NCI-H345 treated with DMSO at 0.1 percent for 48 hours (cell line): ENCODE measurements around the gene NEMP2.
"Not testable (repeated sequence)": the region's sequence is repeated elsewhere in the genome, so short reads cannot be mapped to it uniquely, and the experiment has no call there.

ENCODE experiments used
- DNase-seq: peaks from one replicate; lab custom pipeline; 2025; ENCODE audit not compliant: unreplicated experiment; lab: John Stamatoyannopoulos, UW

NEMP2 gene

DNA sequence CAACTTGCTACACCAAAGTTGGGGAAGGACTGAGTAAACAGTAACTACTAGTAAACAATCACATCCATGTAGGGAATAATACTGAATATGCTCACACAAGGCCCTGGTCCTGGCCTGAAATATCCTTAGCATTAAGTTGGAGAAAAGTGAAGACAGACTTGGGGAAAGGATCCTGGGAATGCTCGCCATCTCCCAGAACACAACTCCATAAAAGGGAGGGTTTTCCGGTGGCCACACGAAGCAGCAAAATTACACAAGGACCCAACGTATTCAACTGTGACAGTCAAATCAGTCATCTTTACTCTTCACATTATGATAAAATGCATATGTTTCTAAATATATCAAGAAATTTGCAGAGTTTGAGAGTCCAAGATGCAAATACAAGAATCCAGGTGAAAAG, 7.3 kb downstream of the NEMP2 start:
- DNase-seq = no peak

DNA sequence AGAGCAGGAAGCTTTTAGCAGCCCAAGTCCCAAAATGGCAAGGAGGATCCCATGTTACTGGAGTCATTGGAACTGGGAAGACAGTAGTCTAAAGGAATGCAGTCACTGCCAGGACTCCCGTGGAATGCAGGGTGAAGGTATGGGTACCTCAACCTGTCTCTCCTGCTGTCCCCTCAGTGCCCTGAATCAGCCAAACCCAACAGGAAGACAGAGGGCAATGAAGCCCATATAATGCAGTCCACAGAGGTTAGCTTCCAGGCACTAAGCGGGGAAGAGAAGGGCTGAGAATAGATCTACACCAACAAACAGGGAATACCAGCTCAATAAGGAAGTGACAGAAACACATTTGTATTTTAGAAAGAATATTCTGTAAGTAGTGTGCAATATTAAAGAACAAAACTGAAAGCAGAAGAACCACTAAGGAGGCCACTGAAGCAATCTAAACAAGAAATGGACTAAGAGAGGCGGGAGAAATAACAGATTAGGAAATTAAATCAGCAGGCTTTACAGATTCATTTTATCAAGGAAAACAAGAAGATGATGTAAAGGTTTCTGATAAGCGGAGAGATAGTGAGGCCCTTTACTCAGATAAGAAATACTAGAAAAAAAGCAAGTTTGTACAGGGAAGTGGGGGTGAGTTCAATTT, 8.3 kb downstream of the NEMP2 start:
- DNase-seq = no peak

DNA sequence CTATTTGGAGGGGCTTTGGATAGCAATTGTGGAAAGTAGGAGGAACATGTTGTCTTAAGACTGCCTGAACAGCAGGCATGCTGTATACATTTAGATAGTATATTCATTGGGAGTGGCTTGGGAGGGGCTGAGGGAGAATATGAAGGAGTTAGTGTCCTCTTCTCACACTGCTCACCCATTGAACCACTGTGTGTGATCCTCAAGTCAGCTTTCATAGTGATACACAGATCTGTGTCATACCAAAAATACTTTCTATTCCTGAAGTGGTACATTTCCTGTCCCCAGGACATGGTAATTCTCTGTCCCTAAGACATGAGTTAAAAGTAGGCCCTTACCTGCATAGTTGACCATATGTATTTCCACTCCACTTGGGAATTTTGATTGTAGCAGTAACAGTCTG, 9.6 kb downstream of the NEMP2 start:
- DNase-seq = no peak

DNA sequence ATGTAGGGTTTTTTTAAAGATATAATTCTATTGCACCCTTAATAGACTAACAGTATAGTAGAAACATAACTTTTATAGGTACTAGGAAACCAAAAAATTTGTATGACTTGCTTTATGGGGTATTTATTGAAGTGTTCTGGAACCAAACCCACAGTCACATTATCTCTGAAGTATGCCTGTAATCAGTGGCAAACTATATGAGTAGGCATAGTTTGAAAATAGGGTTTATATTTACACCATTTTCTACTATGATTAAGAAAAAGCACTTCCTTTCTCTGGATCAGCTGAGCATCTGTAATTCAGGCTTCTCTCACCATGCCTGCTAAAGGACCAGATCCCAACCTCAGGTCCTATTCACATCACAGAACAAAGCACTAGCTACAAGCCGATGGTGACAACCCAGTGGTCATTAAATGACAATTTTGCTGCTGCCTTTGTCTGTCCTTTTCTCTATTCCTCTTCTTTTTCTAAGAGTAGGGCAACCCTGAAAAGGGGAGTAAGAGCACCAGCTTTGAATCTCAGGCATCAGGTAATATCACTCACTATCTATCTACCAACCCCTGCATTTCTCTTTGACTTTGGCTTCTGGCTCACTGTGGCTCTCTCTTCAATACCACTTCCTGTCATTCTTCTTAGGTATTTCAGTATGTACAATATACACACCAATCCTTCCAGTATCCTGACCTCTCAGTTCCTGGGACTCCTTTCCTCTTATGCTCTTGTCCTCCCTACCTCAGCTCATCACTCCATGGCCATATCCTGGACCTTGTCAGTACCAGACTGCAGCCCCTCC, 14.4 kb downstream of the NEMP2 start:
- no peak for DNase-seq

DNA sequence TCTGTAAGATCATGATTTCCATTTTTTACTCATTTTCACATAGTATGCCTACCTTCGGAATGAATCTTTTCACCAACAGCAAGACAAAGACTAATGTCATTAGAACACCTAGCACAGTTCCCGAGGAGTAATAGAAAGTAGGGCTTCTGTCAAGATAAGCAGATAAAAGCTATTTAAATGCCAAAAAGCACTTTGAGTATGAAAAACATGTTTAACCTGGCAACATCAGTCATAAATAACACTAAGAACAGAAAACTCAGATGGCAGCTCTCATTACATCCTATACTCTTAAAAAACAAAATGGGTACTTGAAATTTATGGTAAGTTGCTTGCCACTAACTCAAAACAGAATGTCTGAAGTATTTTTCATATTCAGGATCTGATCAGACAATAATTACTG, 17.1 kb downstream of the NEMP2 start:
- no peak for DNase-seq

DNA sequence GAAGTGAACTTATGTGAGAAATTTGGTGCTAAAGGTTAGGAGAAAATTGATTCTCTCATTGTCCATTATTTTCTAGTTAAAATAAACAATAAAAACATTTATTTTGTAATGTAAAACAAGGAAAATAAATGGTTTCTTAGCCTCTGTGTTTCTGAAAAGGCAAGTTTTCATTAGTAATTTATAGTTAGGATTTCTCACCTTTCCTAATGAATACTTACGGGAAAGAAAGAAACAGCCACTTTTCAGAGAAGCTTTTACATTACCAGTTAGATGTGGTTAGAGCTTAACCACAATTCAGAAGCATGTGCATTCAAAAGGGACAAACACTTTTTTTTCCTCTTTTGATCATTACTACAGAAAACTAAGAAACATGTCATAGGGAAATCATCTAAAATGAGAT, 18.8 kb downstream of the NEMP2 start:
- no peak for DNase-seq

DNA sequence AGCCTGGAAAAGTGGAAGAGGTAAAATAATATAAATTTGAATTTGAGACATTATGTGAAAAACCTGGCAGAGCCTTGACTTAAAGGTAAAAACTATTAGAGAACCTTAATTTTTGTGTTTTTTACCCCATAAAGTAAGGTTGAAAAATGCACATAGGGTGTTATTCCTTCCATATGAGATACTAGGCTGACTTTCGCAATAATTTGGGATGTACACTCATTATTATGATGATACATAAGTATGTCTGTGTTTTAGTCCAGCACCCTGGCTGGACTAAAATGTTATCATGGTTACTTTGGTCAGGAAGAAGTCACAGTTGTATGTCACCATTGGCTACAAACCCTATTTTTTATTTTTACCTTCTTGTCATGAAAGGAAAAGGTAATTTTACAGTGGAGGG, 19.8 kb downstream of the NEMP2 start:
- DNase-seq = no peak

DNA sequence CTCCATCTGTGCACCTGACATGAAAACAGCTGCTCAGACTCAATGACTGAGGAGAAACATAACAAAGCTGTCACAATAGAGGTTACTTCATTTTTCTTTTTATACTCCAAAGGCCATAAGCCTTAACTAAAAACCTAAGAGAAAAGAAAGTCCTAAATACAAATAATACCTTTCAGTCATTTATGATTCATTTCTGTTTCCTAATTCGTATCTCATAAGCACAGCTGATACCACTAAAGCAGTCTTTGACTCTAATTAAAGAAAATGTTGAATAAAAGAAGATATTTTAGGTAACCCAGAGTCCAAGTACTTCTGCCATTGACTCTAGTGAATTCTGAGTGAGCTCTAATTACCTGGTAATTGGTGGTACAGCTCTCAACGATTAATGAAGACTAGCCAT, 20.6 kb downstream of the NEMP2 start:
- DNase-seq = no peak

DNA sequence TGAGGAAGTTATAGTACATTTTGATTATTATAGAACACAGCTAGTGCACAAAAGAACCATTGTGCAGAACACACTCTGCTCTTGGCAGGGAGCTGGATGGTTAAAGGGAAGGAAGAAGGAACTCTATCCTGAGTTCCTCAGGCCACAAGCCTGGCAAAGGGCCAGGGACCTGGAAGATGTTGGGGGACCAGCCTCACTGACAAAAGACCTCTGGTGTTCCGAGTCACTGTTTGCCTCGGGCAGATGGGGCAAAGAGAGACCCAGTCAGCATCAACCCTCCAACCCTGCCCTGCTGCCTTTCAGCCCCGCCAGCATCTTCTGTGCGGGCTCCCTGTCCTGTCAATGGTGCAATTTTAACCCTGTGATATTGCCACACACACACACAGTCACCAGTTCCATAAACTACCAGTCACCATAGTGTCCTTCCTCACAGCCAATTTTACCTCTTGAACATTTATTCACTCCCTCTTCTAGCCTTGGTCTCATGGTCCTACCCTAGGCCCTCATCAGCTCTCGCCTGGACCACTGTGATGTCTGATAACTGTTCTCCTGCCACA, 21.9 kb downstream of the NEMP2 start:
- no peak for DNase-seq

DNA sequence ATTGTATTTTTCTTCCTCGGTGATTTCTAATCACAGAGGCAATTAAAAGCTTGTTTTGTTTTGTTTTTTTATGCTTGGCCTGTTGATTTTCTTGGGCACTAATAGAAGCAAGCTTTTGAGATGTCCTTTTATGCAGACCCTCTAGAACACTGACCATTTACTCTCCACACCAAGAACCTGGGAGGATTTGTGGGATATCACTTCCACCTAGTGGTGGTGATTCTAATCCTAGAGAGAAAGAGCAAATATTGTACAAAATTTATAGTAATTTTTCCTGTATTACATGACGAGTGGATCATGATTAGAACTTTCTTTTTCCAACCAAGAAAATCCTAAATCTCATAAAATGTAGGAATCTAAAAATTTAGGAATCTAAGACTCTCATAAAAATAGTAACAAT, 23.4 kb downstream of the NEMP2 start:
- no peak for DNase-seq

DNA sequence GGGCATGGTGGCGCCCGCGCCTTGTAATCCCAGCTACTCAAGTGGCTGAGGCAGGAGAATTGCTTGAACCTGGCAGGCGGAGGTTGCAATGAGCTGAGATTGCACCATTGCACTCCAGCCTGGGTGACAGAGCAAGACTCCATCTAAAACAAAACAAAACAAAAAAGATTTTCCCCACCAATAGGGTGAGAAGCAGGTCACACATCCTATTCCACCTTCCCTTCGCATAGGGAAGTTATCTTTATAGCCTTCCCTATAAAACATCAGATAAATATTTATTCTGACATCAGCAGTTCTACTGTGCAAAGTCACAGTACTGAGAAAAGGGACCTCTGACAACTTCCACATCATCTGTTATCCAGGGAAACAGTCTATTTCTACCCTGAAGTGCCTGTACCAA, 24.6 kb downstream of the NEMP2 start:
- DNase-seq = not testable (repeated sequence)

DNA sequence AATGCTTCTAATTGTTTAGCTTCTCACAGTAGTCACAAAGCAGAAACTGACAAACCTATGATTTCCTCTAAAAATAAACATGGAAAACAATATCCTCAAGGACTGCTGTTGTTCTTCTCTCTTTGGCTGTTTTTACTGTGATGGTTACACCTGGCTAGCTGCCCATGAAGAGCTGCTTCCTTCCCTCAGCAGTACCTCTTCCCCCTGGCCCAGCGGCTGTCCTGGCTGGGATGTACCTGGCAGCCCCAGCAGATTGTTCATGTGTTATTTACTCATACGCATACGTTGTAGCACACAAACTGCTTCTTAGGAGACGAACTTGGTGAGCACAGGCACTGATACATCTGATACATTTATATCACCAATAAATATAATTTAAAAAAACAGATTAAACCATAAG, 27.4 kb downstream of the NEMP2 start:
- DNase-seq = peak; percentile 91

DNA sequence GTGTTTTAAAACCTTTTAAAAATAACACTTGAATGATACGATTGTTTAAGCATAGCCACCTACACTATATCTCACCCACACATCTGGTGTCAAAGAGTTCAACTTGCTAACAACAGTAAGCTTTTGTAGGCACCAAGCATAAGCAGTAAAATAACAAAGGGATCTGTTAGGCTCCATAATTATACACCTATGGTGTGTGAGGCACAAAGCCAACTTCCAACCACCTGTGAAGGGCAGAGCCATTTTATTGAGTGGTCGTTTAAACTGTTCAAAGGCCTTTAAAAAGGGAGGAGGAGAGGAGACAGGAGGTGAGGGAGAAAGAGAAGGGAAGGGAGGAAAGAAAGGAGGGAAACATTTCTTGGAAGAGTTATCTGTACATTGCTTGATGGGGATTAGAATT, 27.9 kb downstream of the NEMP2 start:
- DNase-seq = peak; percentile 91

DNA sequence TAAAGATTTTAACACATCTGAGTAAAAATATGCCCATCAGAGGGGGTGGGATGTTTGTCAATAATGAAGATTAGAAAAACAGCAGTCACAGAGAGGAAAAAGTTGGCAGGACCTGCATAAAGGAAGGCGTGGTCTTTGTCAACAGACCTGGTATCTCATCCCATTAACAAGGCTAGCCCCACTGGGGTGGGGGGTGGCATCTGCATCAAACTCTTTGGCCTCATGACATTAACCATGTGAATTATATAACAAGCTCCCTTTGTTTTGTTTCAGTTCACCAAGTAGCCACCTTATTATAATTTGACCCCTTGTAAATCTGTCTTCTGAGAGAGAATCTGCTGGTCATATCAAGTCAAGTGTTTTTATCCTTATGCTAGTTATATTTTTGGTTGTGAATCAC, 28.8 kb downstream of the NEMP2 start:
- DNase-seq = peak; percentile 68

DNA sequence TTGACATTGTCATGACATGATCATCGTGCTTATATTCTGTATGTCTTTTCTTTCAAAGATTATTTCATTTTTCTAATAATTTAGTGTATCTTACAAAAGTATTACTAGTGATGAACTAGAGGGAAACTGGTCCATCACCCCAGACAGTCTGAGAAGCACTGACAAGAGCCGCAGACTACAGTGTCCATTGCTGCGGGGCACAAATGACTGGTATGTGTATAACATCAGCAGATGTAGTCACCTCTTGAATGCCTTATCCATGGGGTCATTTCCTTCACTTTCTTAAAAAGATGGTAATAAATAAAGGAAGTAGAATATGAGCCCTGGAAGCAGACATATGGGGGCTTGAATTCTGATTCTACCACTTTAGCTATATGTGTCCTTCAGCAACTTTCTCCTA, 29.6 kb downstream of the NEMP2 start:
- no peak for DNase-seq

DNA sequence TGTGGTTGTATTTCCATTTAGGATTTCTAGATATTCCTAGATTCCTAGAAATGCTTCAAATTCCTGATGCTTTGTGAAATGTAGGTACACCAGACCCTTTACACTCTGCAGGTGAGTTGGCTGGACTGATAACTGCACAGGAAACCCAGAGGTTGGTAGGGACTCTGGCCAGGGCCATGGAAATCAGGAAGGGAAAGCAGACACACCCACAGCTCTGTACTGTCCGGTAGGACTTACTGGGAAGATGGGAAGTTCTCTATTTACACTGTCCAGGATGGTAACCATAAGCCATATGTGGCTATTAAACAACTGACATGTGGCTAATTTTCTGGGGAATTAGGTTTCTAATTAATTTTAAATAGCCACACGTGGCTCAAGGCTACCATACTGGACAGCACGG, 31.4 kb downstream of the NEMP2 start:
- DNase-seq = no peak

DNA sequence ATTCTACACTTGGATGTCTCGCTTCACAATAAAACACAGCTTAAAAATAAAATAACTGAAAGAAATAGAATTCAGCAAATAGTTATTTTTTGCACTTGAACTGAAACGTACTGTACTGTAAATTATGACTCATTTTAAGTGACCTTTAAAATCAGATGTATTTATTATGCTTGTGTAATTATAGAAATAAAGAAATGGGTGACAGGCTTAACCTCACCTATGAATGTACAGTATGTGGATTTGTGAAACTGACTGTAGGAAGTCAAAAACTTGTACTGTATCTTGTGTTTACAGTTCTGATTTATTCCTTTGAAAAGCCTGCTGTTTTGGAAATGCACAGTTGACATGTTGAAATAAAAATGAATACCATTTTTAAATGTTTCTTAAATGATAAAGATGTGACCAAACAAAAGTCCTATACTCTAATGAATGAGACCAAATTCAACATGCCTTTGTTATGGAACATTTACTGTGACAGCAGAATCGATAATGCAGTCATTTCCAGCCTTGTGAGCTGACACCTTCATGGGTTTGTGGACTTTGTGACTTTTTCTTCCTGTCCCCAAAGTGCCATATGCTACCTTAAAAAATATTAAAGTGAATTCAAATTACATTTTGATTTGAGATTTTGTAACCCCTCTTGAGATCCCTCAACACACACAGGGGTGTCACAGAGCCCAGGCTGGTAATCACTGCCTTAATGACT, 32.7 kb downstream of the NEMP2 start:
- no peak for DNase-seq

DNA sequence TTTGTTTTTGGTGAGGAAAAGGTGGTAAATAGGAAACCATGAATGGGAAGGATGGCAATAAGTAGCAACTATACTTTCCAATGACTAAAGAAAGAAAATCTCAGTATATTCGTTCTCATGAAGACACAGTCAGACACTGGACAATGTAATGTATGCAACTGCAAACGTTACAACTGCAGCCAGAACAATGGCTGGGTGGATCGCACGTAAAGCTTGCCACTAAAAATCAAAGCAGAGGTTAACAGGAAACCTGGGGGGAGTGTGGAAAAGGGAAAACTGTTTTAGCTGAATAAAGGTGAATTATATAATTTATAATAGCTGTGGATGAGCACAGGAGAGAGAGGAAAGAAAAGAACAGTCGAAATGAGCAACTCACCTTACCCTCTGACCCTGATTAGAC, 33.3 kb downstream of the NEMP2 start:
- DNase-seq = no peak

DNA sequence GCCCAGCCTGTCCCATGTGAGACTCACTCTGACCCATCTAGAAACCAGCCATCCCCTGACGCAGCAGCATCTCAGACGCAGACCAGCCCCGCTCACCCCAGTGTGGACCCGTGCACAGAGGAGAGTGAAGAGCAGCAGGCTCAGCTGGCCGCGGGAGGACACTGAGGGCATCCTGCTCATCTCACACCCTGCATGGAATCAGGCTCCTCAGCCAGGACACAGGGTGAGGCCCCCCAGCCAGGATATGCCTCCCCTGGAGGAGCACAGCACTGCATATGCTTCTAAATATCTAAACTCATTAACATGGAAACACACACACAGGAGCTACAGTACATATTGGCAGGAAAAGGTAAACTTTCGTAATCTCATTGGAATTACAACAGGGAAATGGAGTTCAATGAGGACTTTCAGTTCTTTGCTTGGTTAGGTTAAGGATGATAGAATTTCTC, 34.4 kb downstream of the NEMP2 start:
- no peak for DNase-seq

DNA sequence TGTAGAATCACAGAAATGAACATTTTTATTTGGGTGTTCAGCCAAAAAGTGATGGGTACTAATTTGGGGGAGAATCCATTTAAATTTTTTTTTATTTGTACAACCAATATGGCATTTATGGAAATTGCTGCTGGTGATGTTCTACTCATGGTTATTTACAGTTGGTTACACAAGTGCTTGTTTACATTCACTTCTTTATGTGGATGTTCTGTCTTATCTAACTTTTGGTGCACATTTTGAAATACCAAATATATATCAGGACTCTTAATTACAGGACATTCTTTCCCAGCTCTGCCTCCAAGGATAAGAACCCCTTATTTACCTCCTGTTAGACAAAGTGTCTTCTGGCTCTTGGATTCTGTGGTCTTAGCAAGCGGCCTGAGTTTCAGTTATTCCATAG, 35.2 kb downstream of the NEMP2 start:
- no peak for DNase-seq

DNA sequence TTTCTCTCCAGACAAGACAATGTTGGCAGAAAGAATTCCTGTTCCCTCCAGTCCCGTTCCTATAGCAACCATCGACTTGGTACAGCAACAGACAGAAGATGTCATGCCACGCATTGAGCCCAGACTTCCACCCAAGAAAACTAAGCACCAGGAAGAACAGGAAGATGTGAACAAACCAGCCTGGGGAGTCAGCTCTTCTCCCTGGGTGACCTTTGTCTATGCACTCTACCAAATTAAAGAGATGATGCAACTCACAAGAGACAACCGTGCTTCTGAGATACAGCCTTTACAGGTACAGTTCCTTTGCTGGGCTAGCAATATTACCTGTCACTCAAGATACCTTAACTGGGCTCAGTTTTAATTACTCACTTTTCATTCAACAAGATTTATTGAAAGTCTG, 37.1 kb downstream of the NEMP2 start:
- DNase-seq = no peak
